ENCODE measurements around the gene CP. TPM values are rescaled to one million over a fixed set of nuclear protein-coding genes. Genes with fewer than 3 reads are reported as not detected.
"Not testable (repeated sequence)": the region's sequence is repeated elsewhere in the genome, so short reads cannot be mapped to it uniquely, and the experiment has no call there.

The CP gene
- total and polyA plus RNA-seq, 2 experiments from 2014 or later, result 0.12 TPM; not detected in 1

DNA sequence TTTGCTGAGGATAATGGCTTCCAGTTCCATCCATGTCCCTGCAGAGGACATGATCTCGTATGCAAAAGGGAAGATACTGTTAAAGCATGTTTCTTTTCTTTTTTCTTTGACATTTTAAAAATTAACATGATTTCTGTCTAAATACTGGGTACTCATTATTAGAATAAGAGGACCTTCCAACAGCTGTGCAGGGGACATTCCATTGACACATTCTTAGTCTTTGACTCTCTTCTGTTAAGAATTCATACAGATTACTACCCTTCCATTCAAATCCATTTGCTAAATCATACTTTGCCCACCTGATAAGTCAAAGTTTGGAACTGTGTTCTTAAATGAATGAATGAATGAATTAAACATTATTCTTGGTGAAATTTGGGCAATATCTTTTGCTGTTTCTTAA, 5.1 kb upstream of the CP start:
- Histone ChIP-seq H3K4me1 (ENCODE audit: low read depth) (peaks cover 9% of the 10 kb centered on the region), H3K9me3 (ENCODE audit: low read depth) (no peaks in the 10 kb centered on the region), H3K4me3 (no peak overlapping the region), H3K27ac (no peak overlapping the region), H3K36me3 (no peaks in the 10 kb centered on the region), H3K27me3 (no peaks in the 10 kb centered on the region)
- DNase-seq (ENCODE audit: low read depth in 1 of 2, low spot score in 1 of 2), result no peak
- TF ChIP-seq, protein P1, sequence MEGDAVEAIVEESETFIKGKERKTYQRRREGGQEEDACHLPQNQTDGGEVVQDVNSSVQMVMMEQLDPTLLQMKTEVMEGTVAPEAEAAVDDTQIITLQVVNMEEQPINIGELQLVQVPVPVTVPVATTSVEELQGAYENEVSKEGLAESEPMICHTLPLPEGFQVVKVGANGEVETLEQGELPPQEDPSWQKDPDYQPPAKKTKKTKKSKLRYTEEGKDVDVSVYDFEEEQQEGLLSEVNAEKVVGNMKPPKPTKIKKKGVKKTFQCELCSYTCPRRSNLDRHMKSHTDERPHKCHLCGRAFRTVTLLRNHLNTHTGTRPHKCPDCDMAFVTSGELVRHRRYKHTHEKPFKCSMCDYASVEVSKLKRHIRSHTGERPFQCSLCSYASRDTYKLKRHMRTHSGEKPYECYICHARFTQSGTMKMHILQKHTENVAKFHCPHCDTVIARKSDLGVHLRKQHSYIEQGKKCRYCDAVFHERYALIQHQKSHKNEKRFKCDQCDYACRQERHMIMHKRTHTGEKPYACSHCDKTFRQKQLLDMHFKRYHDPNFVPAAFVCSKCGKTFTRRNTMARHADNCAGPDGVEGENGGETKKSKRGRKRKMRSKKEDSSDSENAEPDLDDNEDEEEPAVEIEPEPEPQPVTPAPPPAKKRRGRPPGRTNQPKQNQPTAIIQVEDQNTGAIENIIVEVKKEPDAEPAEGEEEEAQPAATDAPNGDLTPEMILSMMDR (IDR thresholded peaks at IDR 0.05; ENCODE audit: low read depth, low read length), result no peak

DNA sequence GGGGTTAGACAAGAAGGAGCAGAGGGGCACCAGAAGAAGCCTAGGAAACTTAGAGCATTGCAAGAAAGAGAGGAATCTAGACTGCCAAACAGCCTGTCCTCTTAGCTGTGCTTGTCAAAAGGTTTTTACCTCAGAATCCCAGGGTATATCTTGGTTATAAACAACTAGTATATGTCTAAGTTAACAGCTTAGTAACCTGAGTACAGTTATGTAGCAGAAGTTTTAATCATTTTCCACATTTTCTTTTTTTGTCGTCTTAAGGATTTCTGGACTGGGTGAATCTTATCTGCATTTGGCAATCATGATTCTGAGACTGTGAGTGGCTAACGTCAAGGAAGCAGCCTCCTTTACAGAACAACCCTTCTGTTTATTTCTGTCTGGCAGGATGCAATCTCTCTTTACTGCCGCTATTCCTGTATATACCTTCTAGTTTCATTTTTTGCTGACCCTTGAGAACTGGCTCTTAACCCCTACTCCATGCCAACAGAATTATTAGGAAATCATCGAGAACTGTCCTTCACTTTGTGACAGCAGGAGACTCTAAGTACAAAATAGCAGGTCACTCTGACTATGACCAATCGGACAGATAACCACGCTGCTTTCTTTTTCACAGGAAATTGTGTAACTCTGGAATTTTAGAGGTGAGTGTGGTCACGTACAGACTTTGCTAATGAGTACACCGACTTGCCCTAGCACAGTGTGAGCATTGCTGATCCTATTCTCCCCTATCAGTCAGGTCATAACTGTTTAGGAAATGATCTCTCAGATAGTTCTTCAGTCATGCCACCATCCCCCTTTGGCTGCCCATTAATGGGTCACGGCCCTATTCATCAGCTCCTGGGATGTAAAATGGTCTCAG, 3.3 kb upstream of the CP start:
- Histone ChIP-seq H3K4me3 (no peak overlapping the region), H3K36me3 (no peaks in the 10 kb centered on the region), H3K4me1 (ENCODE audit: low read depth) (peaks cover 9% of the 10 kb centered on the region), H3K27ac (peak overlapping the region; percentile 74), H3K27me3 (no peaks in the 10 kb centered on the region), H3K9me3 (ENCODE audit: low read depth) (no peaks in the 10 kb centered on the region)
- TF ChIP-seq, protein P1 (IDR thresholded peaks at IDR 0.05; ENCODE audit: low read depth, low read length), result no peak
- peak; percentile 12 to 84 for DNase-seq (ENCODE audit: low read depth in 1 of 2, low spot score in 1 of 2)

DNA sequence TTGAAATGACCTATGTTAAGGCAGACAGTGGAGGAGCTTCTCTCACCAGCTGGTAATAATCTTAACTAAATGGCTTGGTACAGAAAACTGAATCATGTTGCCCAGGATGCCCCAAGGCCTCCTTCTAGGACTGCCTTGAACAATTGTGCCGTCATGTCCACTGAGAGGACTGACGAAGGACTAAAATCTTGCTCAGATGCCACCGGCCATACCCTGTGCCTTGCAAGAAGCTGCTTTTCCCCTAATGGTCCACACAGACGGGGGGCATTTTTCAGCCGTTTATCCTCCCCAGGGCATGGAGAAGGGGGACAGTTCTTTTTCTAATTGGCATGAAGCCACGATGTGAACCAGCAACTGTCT, 1.8 kb upstream of the CP start:
- H3K27ac ChIP-seq, result no peak overlapping the region
- no peaks in the 10 kb centered on the region for H3K27me3 ChIP-seq
- no peaks in the 10 kb centered on the region for H3K36me3 ChIP-seq
- TF ChIP-seq, protein P1 (IDR thresholded peaks at IDR 0.05; ENCODE audit: low read depth, low read length), result no peak
- no peak for DNase-seq (ENCODE audit: low read depth in 1 of 2, low spot score in 1 of 2)
- H3K9me3 ChIP-seq (ENCODE audit: low read depth), result no peaks in the 10 kb centered on the region
- H3K4me3 ChIP-seq, result no peak overlapping the region
- peaks cover 9% of the 10 kb centered on the region for H3K4me1 ChIP-seq (ENCODE audit: low read depth)

DNA sequence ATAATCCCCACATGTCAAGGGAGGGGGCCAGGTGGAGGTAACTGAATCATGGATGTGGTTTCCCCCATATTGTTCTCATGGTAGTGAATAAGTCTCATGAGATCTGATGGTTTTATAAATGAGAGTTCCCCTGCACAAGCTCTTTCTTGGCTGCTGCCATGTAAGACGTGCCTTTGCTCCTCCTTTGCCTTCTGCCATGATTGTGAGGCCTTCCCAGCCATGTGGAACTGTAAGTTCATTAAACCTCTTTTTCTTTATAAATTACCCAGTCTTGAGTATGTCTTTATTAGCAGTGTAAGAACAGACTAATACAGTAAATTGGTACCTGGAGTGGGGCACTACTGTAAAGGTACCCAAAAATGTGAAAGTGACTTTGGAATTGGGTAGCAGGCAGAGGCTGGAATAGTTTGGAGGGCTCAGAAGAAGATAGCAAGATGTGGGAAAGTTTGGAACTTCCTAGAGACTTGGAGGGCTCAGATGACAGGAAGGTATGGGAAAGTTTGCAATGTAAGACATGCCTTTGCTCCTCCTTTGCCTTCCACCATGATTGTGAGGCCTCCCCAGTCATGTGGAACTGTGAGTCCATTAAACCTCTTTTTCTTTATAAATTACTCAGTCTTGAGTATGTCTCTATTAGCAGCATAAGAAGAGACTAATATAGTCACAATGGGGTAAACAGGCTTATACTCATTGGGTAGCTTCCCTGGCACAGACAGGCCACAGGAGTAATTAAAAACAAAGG, 2.1 kb downstream of the CP start:
- peaks cover 12% of the 10 kb centered on the region for H3K4me1 ChIP-seq (ENCODE audit: low read depth)
- not testable (repeated sequence) for H3K9me3 ChIP-seq (ENCODE audit: low read depth); H3K36me3 ChIP-seq; H3K27me3 ChIP-seq; H3K27ac ChIP-seq; DNase-seq (ENCODE audit: low read depth in 1 of 2, low spot score in 1 of 2); H3K4me3 ChIP-seq

DNA sequence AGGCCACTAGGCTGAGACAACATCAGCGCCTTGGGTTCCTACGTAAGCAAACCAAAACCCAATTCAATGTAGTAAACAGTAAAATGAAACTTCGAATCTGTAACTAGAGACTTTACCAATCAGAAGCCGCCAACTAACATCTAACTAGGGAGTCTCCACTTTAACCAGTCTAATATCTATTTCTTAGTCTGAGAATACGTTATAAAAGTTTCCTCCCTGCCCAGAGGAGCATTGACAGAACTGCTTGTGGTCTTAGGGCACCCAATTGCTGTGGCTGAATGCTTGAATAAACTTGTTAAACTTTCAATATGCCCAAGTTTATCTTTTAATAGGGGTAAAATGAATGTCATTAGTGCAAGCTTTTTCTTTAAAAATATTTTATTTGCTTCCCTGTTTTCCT, 4.3 kb downstream of the CP start:
- H3K36me3 ChIP-seq, result no peaks in the 10 kb centered on the region
- no peaks in the 10 kb centered on the region for H3K9me3 ChIP-seq (ENCODE audit: low read depth)
- TF ChIP-seq, protein P1 (IDR thresholded peaks at IDR 0.05; ENCODE audit: low read depth, low read length), result no peak
- no peaks in the 10 kb centered on the region for H3K27me3 ChIP-seq
- no peak for DNase-seq (ENCODE audit: low read depth in 1 of 2, low spot score in 1 of 2)
- H3K4me3 ChIP-seq, result no peak overlapping the region
- peaks cover 11% of the 10 kb centered on the region for H3K4me1 ChIP-seq (ENCODE audit: low read depth)
- no peak overlapping the region for H3K27ac ChIP-seq

All from cardiac muscle cell (in vitro differentiated cells and primary cell).